ENCODE data around the gene ODAD2.
"Not testable (repeated sequence)": the region's sequence is repeated elsewhere in the genome, so short reads cannot be mapped to it uniquely, and the experiment has no call there.

The ODAD2 gene

GRCh38 chr10:27997865-27998177 is 1.1 kb downstream of the ODAD2 start:
- POLR2A ChIA-PET: interaction anchor here (0.6 kb wide), 1 partner anchor 10 kb away, joined by 4 read pairs; no protein-coding TSS in a partner anchor
- Histone ChIP-seq H3K36me3 (ENCODE audit: control insufficient read depth in 4 of 4, insufficient read depth in 4 of 4, low read length in 3 of 4) (no peaks in the 10 kb centered on the region), H3K4me1 (ENCODE audit: control extremely low read depth in 1 of 4, control insufficient read depth in 4 of 4, insufficient read depth in 4 of 4, low read length in 3 of 4) (peaks cover 2 to 8% (median 5%) of the 10 kb centered on the region in 4 experiments), H3K4me3 (ENCODE audit: control insufficient read depth in 1 of 7, extremely low read depth in 1 of 7, insufficient read depth in 4 of 7, low read depth in 2 of 7, low read length in 6 of 7) (peak overlapping the region; percentile 71 to 95 (median 85)), H3K9me3 (ENCODE audit: control extremely low read depth in 1 of 5, control insufficient read depth in 4 of 5, insufficient read depth in 2 of 5, low read depth in 1 of 5, low read length in 4 of 5) (no peaks in the 10 kb centered on the region), H3K27me3 (replicated peaks in 2 of 5; ENCODE audit: control insufficient read depth in 4 of 5, insufficient read depth in 5 of 5, low read length in 4 of 5) (peaks cover 0 to 2% (median 0%) of the 10 kb centered on the region in 5 experiments), H3K27ac (ENCODE audit: insufficient read depth in 1 of 2, low read depth in 1 of 2, low read length in 2 of 2, poor library complexity in 1 of 2, severe bottlenecking in 2 of 2) (peak overlapping the region; percentile 66 to 86)
- DNase-seq: no peak
- CTCF ChIA-PET: no interaction called here
- 0% methylated on average over 4 of the region's 5 CpGs for WGBS (ENCODE audit: insufficient coverage)

GRCh38 chr10:27995311-27995710 is 3.6 kb downstream of the ODAD2 start:
- no CpG with 5 or more reads among the region's 2 CpGs for WGBS (ENCODE audit: insufficient coverage)
- POLR2A ChIA-PET: no interaction called here
- Histone ChIP-seq H3K4me1 (ENCODE audit: control extremely low read depth in 1 of 4, control insufficient read depth in 4 of 4, insufficient read depth in 4 of 4, low read length in 3 of 4) (peaks cover 2 to 8% (median 5%) of the 10 kb centered on the region in 4 experiments), H3K36me3 (ENCODE audit: control insufficient read depth in 4 of 4, insufficient read depth in 4 of 4, low read length in 3 of 4) (no peaks in the 10 kb centered on the region), H3K27me3 (replicated peaks in 2 of 5; ENCODE audit: control insufficient read depth in 4 of 5, insufficient read depth in 5 of 5, low read length in 4 of 5) (peaks cover 0 to 2% (median 0%) of the 10 kb centered on the region in 5 experiments), H3K9me3 (ENCODE audit: control extremely low read depth in 1 of 5, control insufficient read depth in 4 of 5, insufficient read depth in 2 of 5, low read depth in 1 of 5, low read length in 4 of 5) (no peaks in the 10 kb centered on the region), H3K27ac (ENCODE audit: insufficient read depth in 1 of 2, low read depth in 1 of 2, low read length in 2 of 2, poor library complexity in 1 of 2, severe bottlenecking in 2 of 2) (no peak overlapping the region), H3K4me3 (ENCODE audit: control insufficient read depth in 1 of 7, extremely low read depth in 1 of 7, insufficient read depth in 4 of 7, low read depth in 2 of 7, low read length in 6 of 7) (no peak overlapping the region)
- DNase-seq: no peak
- CTCF ChIA-PET: no interaction called here

GRCh38 chr10:27989357-27989756 is 9.5 kb downstream of the ODAD2 start:
- no CpG with 5 or more reads among the region's 2 CpGs for WGBS (ENCODE audit: insufficient coverage)
- CTCF ChIA-PET; DNase-seq; H3K36me3 ChIP-seq (ENCODE audit: control insufficient read depth in 4 of 4, insufficient read depth in 4 of 4, low read length in 3 of 4); H3K9me3 ChIP-seq (ENCODE audit: control extremely low read depth in 1 of 5, control insufficient read depth in 4 of 5, insufficient read depth in 2 of 5, low read depth in 1 of 5, low read length in 4 of 5); H3K4me1 ChIP-seq (ENCODE audit: control extremely low read depth in 1 of 4, control insufficient read depth in 4 of 4, insufficient read depth in 4 of 4, low read length in 3 of 4); POLR2A ChIA-PET; H3K4me3 ChIP-seq (ENCODE audit: control insufficient read depth in 1 of 7, extremely low read depth in 1 of 7, insufficient read depth in 4 of 7, low read depth in 2 of 7, low read length in 6 of 7); H3K27ac ChIP-seq (ENCODE audit: insufficient read depth in 1 of 2, low read depth in 1 of 2, low read length in 2 of 2, poor library complexity in 1 of 2, severe bottlenecking in 2 of 2); H3K27me3 ChIP-seq (replicated peaks in 2 of 5; ENCODE audit: control insufficient read depth in 4 of 5, insufficient read depth in 5 of 5, low read length in 4 of 5): not testable (repeated sequence)

- CTCF ChIA-PET: no interaction called here
Measured at GRCh38 chr10:27986821-27987220, 12.1 kb downstream of the ODAD2 start.

DNA sequence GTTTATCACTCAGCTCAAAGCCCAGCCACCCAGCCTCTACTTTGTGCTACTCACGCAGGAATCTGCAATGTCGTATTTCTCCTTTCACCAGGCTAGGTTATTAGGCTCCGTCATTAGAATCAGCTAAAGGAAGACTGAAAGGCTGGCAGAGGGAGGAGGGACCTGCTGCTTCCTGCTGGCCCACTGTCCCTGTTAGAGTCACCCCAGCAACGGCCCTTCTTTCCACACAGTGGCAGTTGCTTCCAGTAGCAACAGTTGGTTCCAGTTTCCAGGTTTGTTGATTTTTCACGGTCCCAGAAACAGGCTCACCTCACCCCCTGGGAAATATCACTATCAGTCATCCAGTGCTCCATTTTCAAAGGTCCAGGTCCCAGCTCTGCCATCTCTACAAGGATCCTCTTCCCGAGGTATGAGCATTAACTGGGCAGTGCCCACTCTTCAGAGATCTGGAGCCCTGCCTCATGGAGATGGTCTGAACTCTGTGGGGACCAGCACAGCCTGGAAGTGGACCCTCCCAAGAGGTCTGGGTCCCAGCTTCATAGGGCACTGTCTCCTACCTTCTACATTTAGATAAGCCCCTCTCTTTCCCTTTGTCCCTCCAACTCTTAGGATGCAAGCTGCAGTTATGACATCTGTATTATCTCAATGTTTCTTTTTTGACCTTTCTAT is 15.9 kb downstream of the ODAD2 start:
- Histone ChIP-seq H3K27me3 (replicated peaks in 2 of 5; ENCODE audit: control insufficient read depth in 4 of 5, insufficient read depth in 5 of 5, low read length in 4 of 5) (no peaks in the 10 kb centered on the region), H3K27ac (ENCODE audit: insufficient read depth in 1 of 2, low read depth in 1 of 2, low read length in 2 of 2, poor library complexity in 1 of 2, severe bottlenecking in 2 of 2) (no peak overlapping the region), H3K9me3 (ENCODE audit: control extremely low read depth in 1 of 5, control insufficient read depth in 4 of 5, insufficient read depth in 2 of 5, low read depth in 1 of 5, low read length in 4 of 5) (peaks cover 0 to 5% (median 1%) of the 10 kb centered on the region in 5 experiments), H3K4me3 (ENCODE audit: control insufficient read depth in 1 of 7, extremely low read depth in 1 of 7, insufficient read depth in 4 of 7, low read depth in 2 of 7, low read length in 6 of 7) (no peak overlapping the region), H3K36me3 (ENCODE audit: control insufficient read depth in 4 of 4, insufficient read depth in 4 of 4, low read length in 3 of 4) (peaks cover 0 to 2% (median 0%) of the 10 kb centered on the region in 4 experiments), H3K4me1 (ENCODE audit: control extremely low read depth in 1 of 4, control insufficient read depth in 4 of 4, insufficient read depth in 4 of 4, low read length in 3 of 4) (no peaks in the 10 kb centered on the region)
- ChIA-PET CTCF (no interaction called here), POLR2A (no interaction called here)
- WGBS (ENCODE audit: insufficient coverage): 100% methylated on average over 4 of the region's 6 CpGs
- DNase-seq: no peak

More at GRCh38 chr10:27986821-27987220, 12.1 kb downstream of the ODAD2 start:
- no peak overlapping the region for H3K4me3 ChIP-seq (ENCODE audit: control insufficient read depth in 1 of 7, extremely low read depth in 1 of 7, insufficient read depth in 4 of 7, low read depth in 2 of 7, low read length in 6 of 7)
- POLR2A ChIA-PET: no interaction called here
- no peak overlapping the region for H3K27ac ChIP-seq (ENCODE audit: insufficient read depth in 1 of 2, low read depth in 1 of 2, low read length in 2 of 2, poor library complexity in 1 of 2, severe bottlenecking in 2 of 2)
- no peaks in the 10 kb centered on the region for H3K36me3 ChIP-seq (ENCODE audit: control insufficient read depth in 4 of 4, insufficient read depth in 4 of 4, low read length in 3 of 4)
- WGBS (ENCODE audit: insufficient coverage): no CpG with 5 or more reads among the region's 1 CpG
- no peak for DNase-seq
- H3K4me1 ChIP-seq (ENCODE audit: control extremely low read depth in 1 of 4, control insufficient read depth in 4 of 4, insufficient read depth in 4 of 4, low read length in 3 of 4): no peaks in the 10 kb centered on the region
- no peaks in the 10 kb centered on the region for H3K9me3 ChIP-seq (ENCODE audit: control extremely low read depth in 1 of 5, control insufficient read depth in 4 of 5, insufficient read depth in 2 of 5, low read depth in 1 of 5, low read length in 4 of 5)
- no peaks in the 10 kb centered on the region for H3K27me3 ChIP-seq (replicated peaks in 2 of 5; ENCODE audit: control insufficient read depth in 4 of 5, insufficient read depth in 5 of 5, low read length in 4 of 5)

DNA sequence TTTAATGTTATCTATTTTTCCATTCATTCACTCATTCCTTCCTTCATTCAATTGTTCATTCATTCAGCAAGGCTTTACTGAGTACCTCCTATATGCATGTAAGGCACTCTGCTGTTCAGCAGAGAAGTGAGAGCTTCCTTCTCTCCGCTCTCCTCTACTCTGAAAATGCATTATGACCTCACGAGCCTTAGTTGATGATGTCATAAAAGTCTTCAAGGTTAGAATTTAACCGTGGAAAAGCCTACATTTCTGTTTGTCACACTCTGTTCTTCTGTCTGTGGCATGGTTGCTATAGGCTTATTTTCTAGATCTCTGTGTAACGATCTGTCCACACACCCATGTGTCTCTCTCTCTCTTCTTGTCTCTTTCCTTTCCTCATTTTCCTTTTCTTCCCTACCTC is 17.1 kb downstream of the ODAD2 start:
- Histone ChIP-seq H3K9me3 (ENCODE audit: control extremely low read depth in 1 of 5, control insufficient read depth in 4 of 5, insufficient read depth in 2 of 5, low read depth in 1 of 5, low read length in 4 of 5) (peaks cover 0 to 5% (median 1%) of the 10 kb centered on the region in 5 experiments), H3K4me3 (ENCODE audit: control insufficient read depth in 1 of 7, extremely low read depth in 1 of 7, insufficient read depth in 4 of 7, low read depth in 2 of 7, low read length in 6 of 7) (no peak overlapping the region), H3K4me1 (ENCODE audit: control extremely low read depth in 1 of 4, control insufficient read depth in 4 of 4, insufficient read depth in 4 of 4, low read length in 3 of 4) (no peaks in the 10 kb centered on the region), H3K27me3 (replicated peaks in 2 of 5; ENCODE audit: control insufficient read depth in 4 of 5, insufficient read depth in 5 of 5, low read length in 4 of 5) (no peaks in the 10 kb centered on the region), H3K27ac (ENCODE audit: insufficient read depth in 1 of 2, low read depth in 1 of 2, low read length in 2 of 2, poor library complexity in 1 of 2, severe bottlenecking in 2 of 2) (no peak overlapping the region), H3K36me3 (ENCODE audit: control insufficient read depth in 4 of 4, insufficient read depth in 4 of 4, low read length in 3 of 4) (peaks cover 0 to 2% (median 0%) of the 10 kb centered on the region in 4 experiments)
- 100% methylated on average over 1 of the region's 4 CpGs for WGBS (ENCODE audit: insufficient coverage)
- ChIA-PET POLR2A (no interaction called here), CTCF (no interaction called here)
- no peak for DNase-seq

DNA sequence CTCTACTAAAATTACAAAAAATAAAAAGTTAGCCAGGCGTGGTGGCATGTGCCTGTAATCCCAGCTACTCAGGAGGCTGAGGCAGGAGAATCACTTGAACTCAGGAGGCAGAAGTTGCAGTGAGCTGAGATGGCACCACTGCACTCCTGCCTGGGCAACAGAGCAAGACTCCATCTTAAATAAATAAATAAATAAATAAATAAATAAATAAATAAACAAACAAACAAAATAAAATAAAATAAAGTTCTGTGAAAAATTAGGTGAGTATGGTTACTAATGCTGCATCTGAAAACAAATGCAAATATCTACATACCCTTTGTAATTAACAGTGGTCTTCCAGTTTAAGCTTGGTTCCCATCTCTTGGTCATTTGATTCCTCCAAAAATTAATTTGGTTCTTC is 28.1 kb downstream of the ODAD2 start:
- CTCF ChIA-PET: interaction anchor here (0.6 kb wide), 1 partner anchor 49 kb away, joined by 3 read pairs; no protein-coding TSS in a partner anchor
- H3K4me3 ChIP-seq (ENCODE audit: control insufficient read depth in 1 of 7, extremely low read depth in 1 of 7, insufficient read depth in 4 of 7, low read depth in 2 of 7, low read length in 6 of 7); H3K27me3 ChIP-seq (replicated peaks in 2 of 5; ENCODE audit: control insufficient read depth in 4 of 5, insufficient read depth in 5 of 5, low read length in 4 of 5); H3K27ac ChIP-seq (ENCODE audit: insufficient read depth in 1 of 2, low read depth in 1 of 2, low read length in 2 of 2, poor library complexity in 1 of 2, severe bottlenecking in 2 of 2); H3K4me1 ChIP-seq (ENCODE audit: control extremely low read depth in 1 of 4, control insufficient read depth in 4 of 4, insufficient read depth in 4 of 4, low read length in 3 of 4); DNase-seq; H3K36me3 ChIP-seq (ENCODE audit: control insufficient read depth in 4 of 4, insufficient read depth in 4 of 4, low read length in 3 of 4); H3K9me3 ChIP-seq (ENCODE audit: control extremely low read depth in 1 of 5, control insufficient read depth in 4 of 5, insufficient read depth in 2 of 5, low read depth in 1 of 5, low read length in 4 of 5); POLR2A ChIA-PET: not testable (repeated sequence)
- WGBS (ENCODE audit: insufficient coverage): 100% methylated on average over 1 of the region's 1 CpG
